B cell (primary cell): Measurements from ENCODE around the gene STIMATE. TPM values are rescaled to one million over a fixed set of nuclear protein-coding genes. Genes with fewer than 3 reads are reported as not detected.

ENCODE experiments used
- ATAC-seq: fragments of 200-7000 bp; cut with Tn5 transposase; one replicate; pipeline ENCODE4 v1.10.0; 2021; ENCODE audit warnings: low read depth, mild to moderate bottlenecking, moderate number of reproducible peaks, moderate library complexity
- CTCF ChIA-PET: fragments of 350-600 bp; sonication (Branson Sonifier 250); formaldehyde crosslinking; loops from one replicate; lab custom pipeline; 2021; ENCODE audit warnings: antibody characterized with exemption, inconsistent platforms; lab: Charles Lee
- POLR2A ChIA-PET: fragments of 350-600 bp; sonication (Branson Sonifier 250); formaldehyde crosslinking; loops from one replicate; lab custom pipeline; 2021; ENCODE audit warnings: antibody characterized with exemption; lab: Charles Lee
- DNase-seq: peaks from one replicate; pipeline ENCODE4 v3.0.0; 2013
- H2AFZ ChIP-seq: 2 replicates; pipeline ENCODE4 v1.6.1; 2012; ENCODE audit warnings: mild to moderate bottlenecking, low read depth, low read length; ENCODE audit not compliant: insufficient read depth, poor library complexity, severe bottlenecking
- H3K27ac ChIP-seq, 2 donors: 1 replicate in 1 of 2; 2 replicates in 1 of 2; pipeline ENCODE4 v1.5.1; 2012 to 2013; ENCODE audit warnings: low read length in 2 of 2, mild to moderate bottlenecking in 2 of 2, moderate library complexity in 1 of 2
- H3K27me3 ChIP-seq, 4 experiments: fragments of 200-600 bp in 1 of 4; sonication (generic) in 1 of 4; replicated peaks in 1 of 4; 1 replicate in 2 of 4; 2 replicates in 2 of 4; pipeline versions ENCODE4 v1.6.1 to v1.7.0; 2013 to 2016; ENCODE audit warnings: low read length in 3 of 4, mild to moderate bottlenecking in 2 of 4, mixed read lengths in 1 of 4, moderate library complexity in 1 of 4; ENCODE audit not compliant: insufficient read depth in 4 of 4, control insufficient read depth in 3 of 4; ENCODE audit errors: control extremely low read depth in 1 of 4
- H3K36me3 ChIP-seq, 2 experiments: replicated peaks in 1 of 2; 1 replicate in 1 of 2; 2 replicates in 1 of 2; pipeline versions ENCODE4 v1.6.1 to v1.7.1; 2013; ENCODE audit warnings: low read length in 1 of 2; ENCODE audit not compliant: insufficient read depth in 2 of 2, control insufficient read depth in 1 of 2; ENCODE audit errors: control extremely low read depth in 1 of 2, extremely low read depth in 1 of 2
- H3K4me1 ChIP-seq, 2 donors: fragments of 200-600 bp in 1 of 2; sonication (generic) in 1 of 2; 1 replicate in 1 of 2; 2 replicates in 1 of 2; pipeline versions ENCODE4 v1.5.1 to v1.6.1; 2013 to 2017; ENCODE audit warnings: low read length in 2 of 2; ENCODE audit not compliant: control insufficient read depth in 2 of 2, insufficient read depth in 2 of 2
- H3K4me2 ChIP-seq: replicated peaks from 2 replicates; pipeline ENCODE3; 2012; ENCODE audit warnings: mild to moderate bottlenecking, low read depth, low read length; ENCODE audit not compliant: poor library complexity, severe bottlenecking
- H3K4me3 ChIP-seq, 5 experiments: fragments of 200-600 bp in 1 of 5; sonication (generic) in 1 of 5; 1 replicate in 3 of 5; 2 replicates in 2 of 5; pipeline versions ENCODE4 v1.5.1 to v1.7.0; 2011 to 2016; ENCODE audit warnings: low read length in 4 of 5, mild to moderate bottlenecking in 4 of 5, low read depth in 2 of 5, control low read depth in 1 of 5, moderate library complexity in 1 of 5; ENCODE audit not compliant: insufficient read depth in 1 of 5; ENCODE audit errors: control extremely low read depth in 1 of 5, extremely low read depth in 1 of 5
- H3K79me2 ChIP-seq: fragments of 200-600 bp; sonication (generic); one replicate; pipeline ENCODE4 v1.6.0; 2016; ENCODE audit warnings: low read length; ENCODE audit not compliant: control insufficient read depth, insufficient read depth
- H3K9ac ChIP-seq: fragments of 200-600 bp; sonication (generic); 2 replicates; pipeline ENCODE4 v1.6.1; 2017; ENCODE audit warnings: mild to moderate bottlenecking, low read length, moderate library complexity
- H3K9me3 ChIP-seq, 3 donors: one replicate each; pipeline versions ENCODE4 v1.6.1 to v1.7.1; 2013; ENCODE audit warnings: low read length in 2 of 3; ENCODE audit not compliant: control insufficient read depth in 2 of 3, insufficient read depth in 1 of 3; ENCODE audit errors: control extremely low read depth in 1 of 3
- H4K20me1 ChIP-seq: 2 replicates; pipeline ENCODE4 v1.6.0; 2012; ENCODE audit warnings: mild to moderate bottlenecking, low read length; ENCODE audit not compliant: insufficient read depth, control insufficient read depth, poor library complexity, severe bottlenecking
- H3K27ac Mint-ChIP-seq: one replicate; pipeline ENCODE4 v1.8.0; 2021; ENCODE audit warnings: mixed read lengths
- H3K27me3 Mint-ChIP-seq: one replicate; pipeline ENCODE4 v1.8.0; 2021; ENCODE audit warnings: mixed read lengths
- H3K4me1 Mint-ChIP-seq: one replicate; pipeline ENCODE4 v1.8.0; 2021; ENCODE audit warnings: mixed read lengths
- H3K4me3 Mint-ChIP-seq: one replicate; pipeline ENCODE4 v1.8.0; 2021; ENCODE audit warnings: mixed read lengths
- H3K9me3 Mint-ChIP-seq: one replicate; pipeline ENCODE4 v1.8.0; 2022; ENCODE audit warnings: mixed read lengths; ENCODE audit not compliant: insufficient read depth
- CTCF ChIP-seq: fragments of 200-600 bp; IDR thresholded peaks from one replicate; pipeline ENCODE4 v1.8.0; 2022; ENCODE audit warnings: antibody characterized with exemption, mild to moderate bottlenecking
- EZH2 ChIP-seq: IDR thresholded peaks from 2 replicates; pipeline ENCODE4 v1.6.1; 2012; ENCODE audit warnings: borderline replicate concordance, low read depth, mild to moderate bottlenecking, moderate library complexity, low read length; ENCODE audit not compliant: insufficient read depth, poor library complexity, severe bottlenecking
- WGBS: methylation state at CpG from one replicate; pipeline ENCODE4 v1.1.5; 2013; ENCODE audit warnings: missing lambda C conversion rate; ENCODE audit not compliant: insufficient coverage; 5-methylcytosine and 5-hydroxymethylcytosine counted together
- intact Hi-C: fragments of 100-400 bp; cut with micrococcal nuclease; formaldehyde crosslinking; loops from one replicate; pipeline ENCODE4 v1.10.0; 2022
- polyA plus RNA-seq: library from polyadenylated mRNA; depleted of rRNA; stranded (reverse); fragments of >200 nt; gene quantifications from 2 replicates; pipeline ENCODE4 v1.2.3, GENCODE V29; 2012
- total RNA-seq, 2 donors: library from RNA; stranded (reverse); fragments of 120-200 nt in 1 of 2; gene quantifications; 1 replicate in 1 of 2; 2 replicates in 1 of 2; pipeline versions ENCODE4 v1.2.3 to v1.2.4, GENCODE V29; 2013 to 2022

Gene STIMATE
- total and polyA plus RNA-seq, 2 donors (not counting 1 experiment from before 2014, with no cell fraction given): 24.6 to 38.4 TPM

- Histone ChIP-seq H3K36me3 (no peaks in the 10 kb centered on the region), H3K27ac (no peak overlapping the region), H2AFZ (no peak overlapping the region), H3K4me1 (peaks cover 26 to 38% of the 10 kb centered on the region in 2 donors), H3K9me3 (no peaks in the 10 kb centered on the region), H3K4me3 (peak overlapping the region in 4 of 5 experiments; percentile 69 to 84 (median 74)), H3K4me2 (peak overlapping the region; percentile 84), H3K27me3 (no peaks in the 10 kb centered on the region), H4K20me1 (peaks cover 7% of the 10 kb centered on the region), H3K79me2 (peaks cover 58% of the 10 kb centered on the region), H3K9ac (peak overlapping the region; percentile 69)
- H3K4me3 Mint-ChIP-seq: peak overlapping the region; percentile 93
- peaks cover 61% of the 10 kb centered on the region for H3K4me1 Mint-ChIP-seq
- H3K27me3 Mint-ChIP-seq: no peaks in the 10 kb centered on the region
- no peaks in the 10 kb centered on the region for H3K9me3 Mint-ChIP-seq
- DNase-seq (no peak), ATAC-seq (no peak)
- WGBS: no CpG with 5 or more reads among the region's 3 CpGs
- H3K27ac Mint-ChIP-seq: peak overlapping the region; percentile 66
- TF ChIP-seq EZH2 (no peak), CTCF (no peak)
- ChIA-PET CTCF (no interaction called here), POLR2A (interaction anchor here (1.0 kb wide), 1 partner anchor 148 kb away, joined by 5 read pairs; no protein-coding TSS in a partner anchor)
- intact Hi-C loops: loop anchor here (2.0 to 10.0 kb wide), 6 partner anchors 36 to 1224 kb away; partner anchors contain the start of genes NEK4, TEX264, TKT and UQCC5
Measured at GRCh38 chr3:52896151-52896550, 1.2 kb downstream of the STIMATE start.

GRCh38 chr3:52895418-52895817 is 1.9 kb downstream of the STIMATE start:
- no peaks in the 10 kb centered on the region for H3K9me3 ChIP-seq
- no peaks in the 10 kb centered on the region for H3K36me3 ChIP-seq
- ChIA-PET CTCF (no interaction called here), POLR2A (no interaction called here)
- peak overlapping the region; percentile 93 for H3K4me3 Mint-ChIP-seq
- no peak overlapping the region for H3K4me3 ChIP-seq
- 50% methylated on average over 3 of the region's 5 CpGs for WGBS
- DNase-seq (no peak), ATAC-seq (no peak)
- H3K27me3 Mint-ChIP-seq: no peaks in the 10 kb centered on the region
- no peaks in the 10 kb centered on the region for H3K27me3 ChIP-seq
- no peak overlapping the region for H3K27ac ChIP-seq
- peaks cover 7% of the 10 kb centered on the region for H4K20me1 ChIP-seq
- no peak overlapping the region for H2AFZ ChIP-seq
- H3K4me2 ChIP-seq: no peak overlapping the region
- peaks cover 63% of the 10 kb centered on the region for H3K79me2 ChIP-seq
- H3K4me1 Mint-ChIP-seq: peaks cover 63% of the 10 kb centered on the region
- H3K9ac ChIP-seq: no peak overlapping the region
- no peak for TF ChIP-seq CTCF
- TF ChIP-seq EZH2: no peak
- peaks cover 26 to 40% of the 10 kb centered on the region in 2 donors for H3K4me1 ChIP-seq
- intact Hi-C loops: loop anchor here (5.0 to 10.0 kb wide), 5 partner anchors 37 to 1223 kb away; partner anchors contain the start of genes TEX264, TKT and UQCC5
- no peaks in the 10 kb centered on the region for H3K9me3 Mint-ChIP-seq
- H3K27ac Mint-ChIP-seq: peak overlapping the region; percentile 57
